Karpas-422 (cell line): ENCODE measurements around the gene TMEM101. TPM values are rescaled to one million over a fixed set of nuclear protein-coding genes. Genes with fewer than 3 reads are reported as not detected.
"Not testable (repeated sequence)": the region's sequence is repeated elsewhere in the genome, so short reads cannot be mapped to it uniquely, and the experiment has no call there.

Experiments
- DNase-seq: peaks from one replicate; pipeline ENCODE4 v3.0.0-alpha.2; 2015
- H2AFZ ChIP-seq: fragments of 200-600 bp; sonication (generic); 2 replicates; pipeline ENCODE4 v1.6.1; 2014; ENCODE audit warnings: antibody characterized with exemption, low read length, mixed read lengths
- H3K27ac ChIP-seq: fragments of 200-600 bp; sonication (generic); 2 replicates; pipeline ENCODE4 v1.5.1; 2014; ENCODE audit warnings: mild to moderate bottlenecking, low read length, moderate library complexity
- H3K27me3 ChIP-seq: fragments of 200-600 bp; sonication (generic); 2 replicates; pipeline ENCODE4 v1.6.1; 2014; ENCODE audit warnings: low read length, mixed read lengths
- H3K36me3 ChIP-seq: fragments of 200-600 bp; sonication (generic); 2 replicates; pipeline ENCODE4 v1.6.1; 2014; ENCODE audit warnings: low read length, mixed read lengths; ENCODE audit not compliant: insufficient read depth
- H3K4me1 ChIP-seq: fragments of 200-600 bp; sonication (generic); 2 replicates; pipeline ENCODE4 v1.6.1; 2014; ENCODE audit warnings: mild to moderate bottlenecking, low read length, mixed read lengths
- H3K4me2 ChIP-seq: fragments of 200-600 bp; sonication (generic); 2 replicates; pipeline ENCODE4 v1.6.1; 2014; ENCODE audit warnings: low read length, low read depth, mild to moderate bottlenecking; ENCODE audit not compliant: poor library complexity, severe bottlenecking
- H3K4me3 ChIP-seq: fragments of 200-600 bp; sonication (generic); 2 replicates; pipeline ENCODE4 v1.5.1; 2014; ENCODE audit warnings: mild to moderate bottlenecking, antibody characterized with exemption, low read length, mixed read lengths
- H3K79me2 ChIP-seq: fragments of 200-600 bp; sonication (generic); 2 replicates; pipeline ENCODE4 v1.6.1; 2014; ENCODE audit warnings: mild to moderate bottlenecking, low read length, mixed read lengths
- H3K9ac ChIP-seq: fragments of 200-600 bp; sonication (generic); 2 replicates; pipeline ENCODE4 v1.6.0; 2014; ENCODE audit warnings: low read length
- H3K9me2 ChIP-seq: fragments of 200-600 bp; sonication (generic), shearing (Covaris generic); replicated peaks from 2 replicates; pipeline ENCODE4 v1.6.0; 2014; ENCODE audit warnings: mild to moderate bottlenecking, low read length, moderate library complexity; ENCODE audit not compliant: insufficient read depth
- H3K9me3 ChIP-seq: fragments of 300-700, 200-600 bp; sonication (generic); 2 replicates; pipeline ENCODE4 v1.6.1; 2014; ENCODE audit warnings: low read length, mixed read lengths
- H4K20me1 ChIP-seq: fragments of 200-600 bp; sonication (generic); 2 replicates; pipeline ENCODE4 v1.6.1; 2014; ENCODE audit warnings: mild to moderate bottlenecking, antibody characterized with exemption, low read length, low read depth; ENCODE audit not compliant: insufficient read depth
- total RNA-seq: library from RNA; depleted of rRNA; stranded (reverse); fragments of >200 nt; shearing (Covaris generic); gene quantifications from 2 replicates; pipeline ENCODE4 v1.2.3, GENCODE V29; 2014; ENCODE audit warnings: low replicate concordance

TMEM101 gene
- total RNA-seq, 1 experiment from 2014 or later, result 26.6 TPM

DNA sequence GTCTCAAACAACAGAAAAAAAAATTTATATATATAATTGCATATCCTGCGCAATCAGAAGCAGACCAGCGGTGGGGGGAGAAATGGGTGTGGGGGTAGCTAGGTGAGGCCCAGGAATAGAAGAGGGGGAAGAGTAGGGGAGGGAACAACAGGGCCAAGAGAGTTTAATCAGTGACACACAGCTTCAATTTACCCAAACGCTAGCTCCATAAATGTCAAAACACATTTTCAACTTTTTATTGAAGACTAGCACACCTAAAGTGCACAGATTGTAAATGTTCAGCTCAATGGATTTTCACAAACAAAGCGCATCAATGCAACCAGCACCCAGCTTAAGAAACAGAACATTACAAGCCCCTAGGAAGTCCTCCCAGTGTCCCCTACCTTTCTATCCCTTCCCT, 35.1 kb downstream of the TMEM101 start:
- Histone ChIP-seq H3K27ac (no peak overlapping the region), H3K27me3 (no peaks in the 10 kb centered on the region), H3K4me3 (no peak overlapping the region), H3K9me2 (no peaks in the 10 kb centered on the region), H2AFZ (no peak overlapping the region), H3K79me2 (no peaks in the 10 kb centered on the region), H3K4me2 (no peak overlapping the region), H3K36me3 (no peaks in the 10 kb centered on the region), H3K4me1 (no peaks in the 10 kb centered on the region), H4K20me1 (no peaks in the 10 kb centered on the region), H3K9ac (no peak overlapping the region), H3K9me3 (no peaks in the 10 kb centered on the region)
- DNase-seq, result no peak

DNA sequence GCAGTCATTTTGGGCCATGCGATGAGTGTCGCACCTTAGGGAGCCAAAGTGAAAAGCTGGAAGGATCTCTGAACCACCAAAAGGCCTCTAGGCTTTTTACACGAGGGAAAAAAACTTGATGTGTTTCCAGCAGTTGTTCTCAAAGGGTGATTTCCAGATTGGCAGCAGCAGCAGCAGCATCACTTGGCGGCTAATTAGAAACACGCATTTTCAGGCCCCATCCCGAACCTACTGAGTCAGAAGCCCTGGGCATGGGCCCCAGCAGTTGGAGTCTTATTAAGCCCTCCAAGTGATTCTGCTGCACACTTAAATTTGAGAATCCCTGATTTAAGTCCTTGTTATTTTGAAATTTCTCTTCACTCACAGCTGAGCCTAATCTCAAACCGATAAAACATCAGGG, 35.8 kb downstream of the TMEM101 start:
- H2AFZ ChIP-seq, result no peak overlapping the region
- H3K36me3 ChIP-seq, result no peaks in the 10 kb centered on the region
- H3K9ac ChIP-seq, result no peak overlapping the region
- H3K79me2 ChIP-seq, result no peaks in the 10 kb centered on the region
- H3K27ac ChIP-seq, result no peak overlapping the region
- no peak for DNase-seq
- no peak overlapping the region for H3K4me2 ChIP-seq
- H3K9me3 ChIP-seq, result no peaks in the 10 kb centered on the region
- H3K27me3 ChIP-seq, result no peaks in the 10 kb centered on the region
- H3K4me3 ChIP-seq, result no peak overlapping the region
- no peaks in the 10 kb centered on the region for H3K9me2 ChIP-seq
- no peaks in the 10 kb centered on the region for H3K4me1 ChIP-seq
- no peaks in the 10 kb centered on the region for H4K20me1 ChIP-seq

GRCh38 chr17:43978078-43978477, 36.7 kb downstream of the TMEM101 start:
- Histone ChIP-seq H3K9me3 (no peaks in the 10 kb centered on the region), H2AFZ (no peak overlapping the region), H3K27ac (no peak overlapping the region), H4K20me1 (no peaks in the 10 kb centered on the region), H3K4me2 (no peak overlapping the region), H3K4me1 (no peaks in the 10 kb centered on the region), H3K36me3 (no peaks in the 10 kb centered on the region), H3K4me3 (no peak overlapping the region), H3K9me2 (no peaks in the 10 kb centered on the region), H3K79me2 (no peaks in the 10 kb centered on the region), H3K27me3 (no peaks in the 10 kb centered on the region), H3K9ac (no peak overlapping the region)
- no peak for DNase-seq

- no peak overlapping the region for H3K4me2 ChIP-seq
- no peaks in the 10 kb centered on the region for H3K27me3 ChIP-seq
- no peaks in the 10 kb centered on the region for H3K36me3 ChIP-seq
- no peaks in the 10 kb centered on the region for H4K20me1 ChIP-seq
- H3K4me3 ChIP-seq, result no peak overlapping the region
- H3K9me3 ChIP-seq, result no peaks in the 10 kb centered on the region
- no peak overlapping the region for H3K27ac ChIP-seq
- H2AFZ ChIP-seq, result no peak overlapping the region
- no peak for DNase-seq
- no peak overlapping the region for H3K9ac ChIP-seq
- H3K79me2 ChIP-seq, result no peaks in the 10 kb centered on the region
- H3K9me2 ChIP-seq, result no peaks in the 10 kb centered on the region
- H3K4me1 ChIP-seq, result no peaks in the 10 kb centered on the region
These were observed 37.6 kb downstream of the TMEM101 start for GRCh38 chr17:43976963-43977837.

DNA sequence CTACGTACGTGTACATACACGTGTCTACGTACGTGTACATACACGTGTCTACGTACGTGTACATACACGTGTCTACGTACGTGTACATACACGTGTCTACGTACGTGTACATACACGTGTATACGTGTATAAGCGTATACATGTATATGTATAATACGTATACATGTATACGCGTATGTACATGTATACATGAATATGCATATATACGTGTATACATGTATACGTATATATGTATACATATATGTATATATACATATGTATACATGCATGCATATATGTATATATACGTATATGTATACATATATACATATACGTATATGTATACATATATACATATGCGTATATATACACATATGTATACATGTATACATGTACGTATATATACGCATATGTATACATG, 38.9 kb downstream of the TMEM101 start:
- Histone ChIP-seq H3K9me3 (no peaks in the 10 kb centered on the region), H3K27ac (no peak overlapping the region), H2AFZ (no peak overlapping the region), H3K9ac (no peak overlapping the region), H3K27me3 (no peaks in the 10 kb centered on the region), H3K4me3 (no peak overlapping the region), H3K4me2 (no peak overlapping the region), H3K36me3 (no peaks in the 10 kb centered on the region), H3K79me2 (no peaks in the 10 kb centered on the region), H3K9me2 (no peaks in the 10 kb centered on the region), H3K4me1 (no peaks in the 10 kb centered on the region), H4K20me1 (no peaks in the 10 kb centered on the region)
- DNase-seq, result no peak

DNA sequence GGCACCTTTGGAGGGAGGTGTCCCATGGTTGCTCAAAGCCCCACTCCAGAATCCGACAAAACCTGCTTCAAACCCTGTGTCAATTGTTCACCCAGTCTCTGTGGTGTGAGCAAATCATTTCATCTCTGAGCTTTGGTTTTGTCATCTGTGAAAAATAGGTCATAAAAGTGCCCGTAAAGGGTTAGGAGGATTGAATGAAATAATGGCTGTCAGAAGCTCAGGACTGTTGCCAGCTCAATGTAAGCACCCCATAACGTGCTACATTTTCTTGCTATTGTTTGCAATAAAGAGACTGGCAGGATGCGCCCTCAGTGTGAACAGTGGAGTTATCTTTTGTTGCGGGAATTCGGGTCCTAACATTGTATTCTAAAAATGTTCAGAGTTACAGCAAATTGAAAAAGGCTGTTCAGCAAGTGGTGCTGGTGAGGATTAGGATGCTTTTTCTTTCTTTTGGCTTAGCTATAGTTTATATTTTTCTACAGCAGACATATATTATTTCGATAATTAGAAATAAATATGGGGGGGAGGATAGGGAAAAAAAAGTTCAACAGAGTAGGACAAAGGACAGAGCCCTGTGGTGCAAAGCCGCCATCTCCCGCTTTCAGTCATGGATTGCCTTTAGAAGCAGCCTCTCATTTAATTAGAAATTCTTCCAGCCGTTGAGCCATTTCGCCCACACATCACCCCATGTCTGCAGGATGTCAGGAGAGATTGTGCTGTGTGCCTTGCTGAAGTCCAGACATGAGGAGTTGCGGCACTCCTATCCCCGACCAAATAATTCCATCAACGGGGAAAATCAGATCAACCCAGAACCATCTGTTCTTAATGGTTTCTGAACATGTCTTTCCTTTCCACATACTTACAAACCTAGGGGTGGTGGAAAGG, 40.1 kb downstream of the TMEM101 start:
- Histone ChIP-seq H4K20me1 (no peaks in the 10 kb centered on the region), H2AFZ (no peak overlapping the region), H3K27me3 (no peaks in the 10 kb centered on the region), H3K9me2 (no peaks in the 10 kb centered on the region), H3K4me2 (no peak overlapping the region), H3K36me3 (no peaks in the 10 kb centered on the region), H3K27ac (no peak overlapping the region), H3K4me1 (no peaks in the 10 kb centered on the region), H3K9me3 (no peaks in the 10 kb centered on the region), H3K79me2 (no peaks in the 10 kb centered on the region), H3K9ac (no peak overlapping the region), H3K4me3 (no peak overlapping the region)
- DNase-seq, result no peak

DNA sequence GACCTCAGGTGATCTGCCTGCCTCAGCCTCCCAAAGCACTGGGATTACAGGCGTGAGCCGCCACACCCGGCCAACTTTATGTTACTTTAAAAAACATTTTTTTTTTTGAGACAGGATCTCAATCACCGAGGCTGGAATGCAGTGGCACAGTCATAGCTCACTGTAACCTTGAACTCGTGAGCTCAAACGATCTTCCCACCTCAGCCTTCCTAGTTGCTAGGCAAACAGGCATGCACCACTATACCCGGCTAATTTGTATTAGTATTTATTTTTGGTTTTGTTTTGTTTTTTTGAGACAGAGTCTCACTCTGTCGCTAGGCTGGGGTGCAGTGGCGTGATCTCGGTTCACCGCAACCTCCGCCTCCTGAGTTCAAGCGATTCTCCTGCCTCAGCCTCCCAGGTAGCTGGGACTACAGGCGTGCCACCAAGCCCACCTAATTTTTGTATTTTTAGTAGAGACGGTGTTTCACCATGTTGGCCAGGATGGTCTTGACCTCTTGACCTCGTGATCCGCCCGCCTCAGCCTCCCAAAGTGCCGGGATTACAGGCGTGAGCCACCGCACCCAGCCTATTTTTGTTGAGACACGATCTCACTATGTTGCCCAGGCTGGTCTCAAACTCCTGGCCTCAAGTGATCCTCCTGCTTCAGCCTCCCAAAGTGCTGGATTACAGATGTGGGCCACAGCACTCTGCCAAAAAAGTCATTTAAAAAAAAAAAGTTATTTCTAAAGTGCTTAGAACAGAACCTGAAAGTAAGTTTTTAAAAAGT, 42.1 kb downstream of the TMEM101 start:
- not testable (repeated sequence) for H3K9ac ChIP-seq, H3K36me3 ChIP-seq, H3K9me2 ChIP-seq, H4K20me1 ChIP-seq, H3K27me3 ChIP-seq, H3K4me2 ChIP-seq, H3K27ac ChIP-seq, H2AFZ ChIP-seq, H3K9me3 ChIP-seq, H3K4me3 ChIP-seq, DNase-seq, H3K4me1 ChIP-seq, H3K79me2 ChIP-seq

DNA sequence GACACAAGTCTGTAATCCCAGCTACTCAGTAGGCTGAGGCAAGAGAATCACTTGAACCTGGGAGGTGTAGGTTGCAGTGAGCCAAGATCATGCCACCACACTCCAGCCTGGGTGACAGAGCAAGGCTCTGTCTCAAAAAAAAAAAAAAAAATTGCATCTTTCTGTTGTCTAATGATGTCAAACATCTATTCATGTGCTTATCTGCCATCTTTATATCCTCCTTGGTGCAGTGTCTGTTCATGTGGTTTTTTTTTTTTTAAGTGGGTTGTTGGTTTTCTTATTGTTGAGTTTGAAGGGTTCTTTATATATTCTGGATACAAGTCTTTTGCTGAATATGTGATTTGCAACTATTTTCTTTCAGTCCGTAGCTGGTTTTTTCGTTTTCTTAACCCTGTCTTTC, 43.3 kb downstream of the TMEM101 start:
- H3K79me2 ChIP-seq, H3K9me3 ChIP-seq, H3K27me3 ChIP-seq, H3K27ac ChIP-seq, H4K20me1 ChIP-seq, H3K9me2 ChIP-seq, H3K36me3 ChIP-seq, H3K4me3 ChIP-seq, H3K4me2 ChIP-seq, H2AFZ ChIP-seq, DNase-seq, H3K4me1 ChIP-seq, H3K9ac ChIP-seq: not testable (repeated sequence)
